NT2/D1 (cell line): ENCODE results near the gene CTNNA2.

Experiments used
- DNase-seq: peaks from one replicate; pipeline ENCODE4 v3.0.0-alpha.2; 2011; ENCODE audit warnings: low read depth, low spot score
- H3K27me3 ChIP-seq: 2 replicates; pipeline ENCODE4 v1.6.0; 2011; ENCODE audit warnings: mild to moderate bottlenecking; ENCODE audit not compliant: insufficient read length, insufficient read depth
- H3K36me3 ChIP-seq: 2 replicates; pipeline ENCODE4 v1.6.1; 2011; ENCODE audit warnings: mild to moderate bottlenecking, low read length, mixed read lengths; ENCODE audit not compliant: insufficient read depth, insufficient read length
- H3K4me1 ChIP-seq: 2 replicates; pipeline ENCODE4 v1.5.1; 2011; ENCODE audit not compliant: insufficient read depth, insufficient read length
- H3K4me3 ChIP-seq: 2 replicates; pipeline ENCODE4 v1.5.1; 2011; ENCODE audit warnings: low read depth; ENCODE audit not compliant: insufficient read length
- H3K9ac ChIP-seq: 2 replicates; pipeline ENCODE4 v1.6.0; 2011; ENCODE audit warnings: low read depth; ENCODE audit not compliant: insufficient read length
- H3K9me3 ChIP-seq: 2 replicates; pipeline ENCODE4 v1.5.1; 2011; ENCODE audit warnings: mild to moderate bottlenecking, low read length; ENCODE audit not compliant: insufficient read depth
- SUZ12 ChIP-seq: IDR thresholded peaks from 2 replicates; pipeline ENCODE4 v1.6.1; 2011; ENCODE audit not compliant: insufficient read length, insufficient read depth; ENCODE audit errors: extremely low read depth
- YY1 ChIP-seq: IDR thresholded peaks from 2 replicates; pipeline ENCODE4 v1.6.1; 2011; ENCODE audit not compliant: insufficient read length, insufficient read depth
- ZNF274 ChIP-seq: IDR thresholded peaks from 2 replicates; pipeline ENCODE4 v1.6.1; 2011; ENCODE audit warnings: mild to moderate bottlenecking, low read depth, low read length

The CTNNA2 gene

DNA sequence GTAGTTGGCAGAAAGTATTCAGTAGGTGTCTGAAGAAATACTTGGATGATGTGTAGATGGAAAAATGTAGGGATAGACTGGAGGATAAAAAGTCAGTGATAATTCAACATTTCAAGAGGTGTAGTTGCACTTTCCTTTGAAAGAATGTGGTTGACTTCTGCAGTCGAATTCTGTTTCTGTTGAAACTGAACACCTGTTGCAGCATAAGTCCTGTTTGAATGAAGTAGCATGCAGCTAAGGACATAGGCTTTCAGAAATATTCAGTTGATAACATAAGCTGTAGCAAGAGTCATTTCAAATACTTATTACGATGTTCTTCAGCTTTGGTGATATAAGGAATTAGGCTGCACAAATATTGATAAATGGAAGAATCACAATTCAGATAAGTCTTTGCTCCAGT is 1129.6 kb downstream of the CTNNA2 start:
- DNase-seq, result no peak
- Histone ChIP-seq H3K36me3 (no peaks in the 10 kb centered on the region), H3K9me3 (no peaks in the 10 kb centered on the region), H3K4me1 (no peaks in the 10 kb centered on the region), H3K4me3 (no peak overlapping the region), H3K27me3 (no peaks in the 10 kb centered on the region), H3K9ac (no peak overlapping the region)
- no peak for TF ChIP-seq YY1
- no peak for TF ChIP-seq SUZ12
- no peak for TF ChIP-seq ZNF274

DNA sequence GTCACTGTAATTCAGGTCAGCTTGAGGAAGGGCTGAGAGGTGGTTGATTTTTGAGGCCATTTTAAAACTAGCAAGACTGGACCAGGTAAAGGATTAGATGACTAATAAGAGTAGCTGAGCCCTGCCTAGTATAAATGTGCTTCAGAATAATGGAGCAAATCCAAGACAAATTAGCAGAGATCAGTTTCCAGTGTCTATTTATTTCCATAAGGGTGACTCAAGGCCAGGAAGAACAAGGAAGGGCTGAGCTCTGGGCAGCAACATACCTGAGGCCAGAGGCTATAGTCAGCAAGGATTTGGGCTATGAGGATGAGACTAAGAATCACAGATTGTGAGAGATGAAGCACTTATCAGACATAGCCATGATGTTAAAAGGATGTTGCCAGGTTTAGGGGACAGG is 1130.7 kb downstream of the CTNNA2 start:
- no peaks in the 10 kb centered on the region for H3K27me3 ChIP-seq
- no peak for DNase-seq
- no peaks in the 10 kb centered on the region for H3K9me3 ChIP-seq
- H3K9ac ChIP-seq, result no peak overlapping the region
- H3K4me3 ChIP-seq, result no peak overlapping the region
- no peaks in the 10 kb centered on the region for H3K36me3 ChIP-seq
- H3K4me1 ChIP-seq, result no peaks in the 10 kb centered on the region
- TF ChIP-seq YY1 (no peak), SUZ12 (no peak), ZNF274 (no peak)

DNA sequence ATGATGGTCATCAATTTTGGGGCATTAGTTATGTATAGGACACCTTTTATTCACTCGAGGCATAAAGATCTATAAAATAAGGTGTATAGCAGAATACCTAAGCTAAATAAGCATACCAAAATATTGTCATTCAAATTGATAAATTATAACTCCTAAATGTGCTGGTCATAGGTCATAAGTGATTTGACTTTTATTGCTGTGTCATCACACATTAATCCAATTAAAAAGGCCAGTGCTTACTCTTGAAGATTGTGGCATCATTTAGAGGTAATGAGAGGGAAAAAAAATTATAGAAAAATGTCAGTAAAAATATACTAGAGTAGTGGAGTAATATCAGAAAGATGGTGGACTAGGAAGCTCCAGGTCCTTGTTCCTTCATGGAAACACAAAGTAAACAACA is 1138.6 kb downstream of the CTNNA2 start:
- H3K27me3 ChIP-seq, result no peaks in the 10 kb centered on the region
- no peaks in the 10 kb centered on the region for H3K36me3 ChIP-seq
- H3K4me3 ChIP-seq, result no peak overlapping the region
- no peak overlapping the region for H3K9ac ChIP-seq
- no peak for TF ChIP-seq SUZ12
- no peak for TF ChIP-seq ZNF274
- TF ChIP-seq YY1, result no peak
- no peaks in the 10 kb centered on the region for H3K4me1 ChIP-seq
- DNase-seq, result no peak
- peaks cover 8% of the 10 kb centered on the region for H3K9me3 ChIP-seq

DNA sequence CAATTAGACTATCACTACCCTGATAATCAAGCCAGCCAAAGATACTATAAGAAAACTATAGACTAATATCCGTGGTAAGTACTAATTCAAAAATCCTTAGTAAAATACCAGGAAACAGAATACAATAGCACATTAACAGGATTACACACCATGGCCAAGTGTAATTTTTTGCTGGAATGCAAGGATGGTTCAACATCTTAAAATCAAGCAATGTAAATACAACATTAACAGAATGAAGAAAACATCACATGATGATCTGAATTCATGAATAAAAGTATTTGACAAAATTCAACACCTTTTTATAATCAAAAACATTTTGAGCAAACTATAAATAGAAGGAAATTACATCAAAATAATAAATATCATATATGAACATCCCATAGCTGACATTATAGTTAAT is 1142.4 kb downstream of the CTNNA2 start:
- Histone ChIP-seq H3K36me3 (no peaks in the 10 kb centered on the region), H3K9me3 (peaks cover 8% of the 10 kb centered on the region), H3K4me1 (no peaks in the 10 kb centered on the region), H3K27me3 (no peaks in the 10 kb centered on the region), H3K4me3 (no peak overlapping the region), H3K9ac (no peak overlapping the region)
- DNase-seq, result no peak
- TF ChIP-seq YY1 (no peak), ZNF274 (no peak), SUZ12 (no peak)

DNA sequence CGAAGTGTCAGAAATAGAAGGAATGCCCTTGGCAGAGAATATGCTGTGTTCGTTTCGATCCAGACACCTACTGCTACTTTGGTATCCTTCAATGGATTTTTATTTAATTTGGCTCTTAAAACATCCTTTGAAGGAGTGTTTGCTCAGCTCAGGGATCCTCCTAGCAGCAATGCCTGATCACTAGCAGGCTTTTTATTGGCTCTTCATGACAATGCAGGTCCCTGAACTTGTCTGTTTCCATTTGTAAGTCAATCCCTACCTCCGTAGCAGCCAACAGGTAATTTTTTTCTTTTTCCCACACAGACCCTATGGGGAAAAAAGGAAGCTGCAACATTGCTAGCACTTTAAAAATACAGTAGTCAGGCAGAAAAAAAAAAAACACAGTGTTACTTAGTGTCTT is 1157.9 kb downstream of the CTNNA2 start:
- Histone ChIP-seq H3K4me1 (no peaks in the 10 kb centered on the region), H3K27me3 (no peaks in the 10 kb centered on the region), H3K4me3 (no peak overlapping the region), H3K36me3 (no peaks in the 10 kb centered on the region), H3K9me3 (no peaks in the 10 kb centered on the region), H3K9ac (no peak overlapping the region)
- TF ChIP-seq ZNF274 (no peak), SUZ12 (no peak), YY1 (no peak)
- DNase-seq, result no peak

DNA sequence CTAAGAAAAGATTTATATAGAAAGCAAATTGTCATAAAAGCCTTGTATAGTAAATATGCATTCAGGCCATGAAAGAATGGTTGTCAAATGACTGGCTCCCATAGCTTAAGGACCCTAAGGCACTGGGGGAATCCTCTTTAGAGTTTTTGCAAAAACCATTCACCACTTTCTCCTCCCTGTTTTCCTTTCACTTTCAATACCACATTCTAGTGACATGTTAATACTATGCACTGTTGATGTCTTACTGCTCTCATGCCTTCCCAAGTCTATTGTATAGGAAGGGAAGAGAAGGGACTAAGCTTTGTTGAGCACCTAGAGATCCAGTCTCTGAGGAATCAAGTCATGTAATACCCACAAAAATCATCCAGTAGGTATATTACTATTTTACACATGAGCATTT is 1174.7 kb downstream of the CTNNA2 start:
- no peaks in the 10 kb centered on the region for H3K27me3 ChIP-seq
- no peak overlapping the region for H3K4me3 ChIP-seq
- no peaks in the 10 kb centered on the region for H3K36me3 ChIP-seq
- no peak for DNase-seq
- no peaks in the 10 kb centered on the region for H3K9me3 ChIP-seq
- no peaks in the 10 kb centered on the region for H3K4me1 ChIP-seq
- TF ChIP-seq SUZ12, result no peak
- H3K9ac ChIP-seq, result no peak overlapping the region

DNA sequence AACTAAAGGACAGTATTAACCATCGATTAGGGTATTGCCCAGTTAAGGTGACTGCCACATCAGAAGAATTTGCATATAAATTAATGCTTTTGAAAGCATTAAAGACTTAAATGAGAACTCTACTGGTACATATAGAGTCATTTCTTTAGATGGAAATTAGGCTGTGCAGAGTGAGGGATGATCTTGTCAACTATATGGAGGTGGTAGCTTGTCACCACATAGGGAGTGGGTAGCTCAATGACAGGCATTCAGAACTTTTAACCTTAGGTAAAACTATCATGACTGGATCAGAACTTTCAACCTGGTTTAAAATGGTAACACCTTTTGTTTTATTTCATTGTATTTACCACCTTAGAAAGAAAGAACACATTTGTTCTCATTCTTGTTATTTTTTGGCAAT is 1176.3 kb downstream of the CTNNA2 start:
- H3K27me3 ChIP-seq, result no peaks in the 10 kb centered on the region
- H3K9me3 ChIP-seq, result no peaks in the 10 kb centered on the region
- no peak overlapping the region for H3K4me3 ChIP-seq
- no peak for DNase-seq
- H3K9ac ChIP-seq, result no peak overlapping the region
- TF ChIP-seq YY1 (no peak), SUZ12 (no peak), ZNF274 (no peak)
- H3K36me3 ChIP-seq, result no peaks in the 10 kb centered on the region
- no peaks in the 10 kb centered on the region for H3K4me1 ChIP-seq
